GM18505 (cell line): Measurements from ENCODE around the gene DDX39B.

Experiments
- ATAC-seq: cut with Tn5 transposase; IDR thresholded peaks from one replicate; pipeline ENCODE4 v1.9.1; 2021; ENCODE audit not compliant: unreplicated experiment
- POLR2A ChIP-seq: IDR thresholded peaks from 4 replicates; pipeline ENCODE4 v1.6.1; 2011; ENCODE audit warnings: borderline replicate concordance; ENCODE audit not compliant: insufficient read depth, insufficient read length; ENCODE audit errors: extremely low read depth

DDX39B gene

DNA sequence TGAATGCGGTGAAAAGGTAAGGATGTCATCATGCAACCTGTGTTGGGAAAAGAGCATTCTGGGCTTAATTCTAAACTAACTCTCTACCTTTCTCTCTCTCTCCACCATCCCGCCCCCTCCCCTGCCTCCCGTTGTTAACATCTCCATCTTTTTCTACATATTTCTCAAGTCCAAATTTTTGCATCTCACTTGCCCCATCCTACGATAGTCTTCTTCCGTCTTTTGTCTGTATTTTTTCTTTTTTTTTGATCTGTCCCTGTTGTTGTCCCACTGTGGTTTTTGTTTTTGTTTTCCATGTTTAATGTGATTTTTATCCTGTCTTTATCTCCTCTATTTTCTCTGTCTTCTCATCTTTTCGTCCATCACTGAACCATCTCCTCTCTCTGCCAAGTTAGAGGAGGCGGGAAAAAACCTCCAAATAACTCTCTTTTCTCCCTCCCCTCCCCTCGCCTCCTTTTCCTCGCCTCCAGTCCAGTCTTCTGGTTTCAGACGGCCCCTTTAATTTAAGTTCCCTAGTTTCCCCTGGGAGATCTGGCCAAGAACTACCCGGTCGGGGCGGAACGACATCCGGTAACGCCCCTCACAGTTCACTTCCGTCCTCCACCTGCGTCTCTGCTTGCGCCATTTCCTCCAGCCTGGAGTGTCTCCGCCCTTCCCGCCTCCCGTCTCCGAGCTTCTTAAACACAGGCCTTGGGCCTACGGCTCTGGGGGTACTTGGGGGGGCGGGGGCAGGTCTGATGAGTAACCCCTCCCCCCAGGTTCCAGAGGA lies 5.3 kb upstream of the DDX39B start, which contains the start of gene NFKBIL1:
Gene NFKBIL1 (plus strand): TSS at position 651 of the 769 bp plus-strand sequence. CDS start 87 bp downstream, at position 738.
- peak; percentile 64 for TF ChIP-seq POLR2A
- ATAC-seq = peak; percentile 59

DNA sequence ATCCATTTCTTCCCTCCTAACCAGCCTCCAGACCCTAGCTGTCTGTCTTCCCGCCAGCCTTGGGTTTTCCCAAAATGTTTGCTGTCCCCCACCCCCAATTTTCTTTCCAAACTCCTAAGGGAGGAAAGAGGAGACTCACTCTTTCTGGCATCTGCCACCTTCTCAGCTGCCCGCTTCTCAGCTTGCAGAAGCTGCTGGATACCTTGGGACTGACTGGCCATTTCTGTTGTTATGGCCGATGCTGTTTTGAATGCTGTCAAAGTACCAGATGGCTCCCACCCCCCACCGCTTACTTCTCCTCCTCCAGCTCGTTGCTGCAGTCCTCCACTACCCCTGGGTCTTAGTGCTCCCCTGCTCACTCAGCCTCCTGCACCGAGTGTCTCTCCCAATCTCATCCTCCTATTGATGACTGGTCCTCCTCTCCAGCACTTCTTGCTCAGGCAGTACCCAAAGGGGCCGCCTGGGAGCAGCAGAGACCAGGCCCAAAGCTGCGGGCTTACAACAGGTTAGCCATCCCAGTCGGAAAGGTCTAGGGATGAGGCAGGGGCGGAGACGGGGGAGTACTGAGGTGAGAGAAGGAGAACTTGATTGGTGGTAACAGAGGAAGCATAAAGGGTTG lies 4.6 kb upstream of the DDX39B start, which contains the start of gene ATP6V1G2:
Gene ATP6V1G2 (minus strand): TSS at position 270 of the 619 bp plus-strand sequence. CDS start 49 bp downstream, at position 221.
- TF ChIP-seq POLR2A = no peak
- ATAC-seq = peak; percentile 52

DNA sequence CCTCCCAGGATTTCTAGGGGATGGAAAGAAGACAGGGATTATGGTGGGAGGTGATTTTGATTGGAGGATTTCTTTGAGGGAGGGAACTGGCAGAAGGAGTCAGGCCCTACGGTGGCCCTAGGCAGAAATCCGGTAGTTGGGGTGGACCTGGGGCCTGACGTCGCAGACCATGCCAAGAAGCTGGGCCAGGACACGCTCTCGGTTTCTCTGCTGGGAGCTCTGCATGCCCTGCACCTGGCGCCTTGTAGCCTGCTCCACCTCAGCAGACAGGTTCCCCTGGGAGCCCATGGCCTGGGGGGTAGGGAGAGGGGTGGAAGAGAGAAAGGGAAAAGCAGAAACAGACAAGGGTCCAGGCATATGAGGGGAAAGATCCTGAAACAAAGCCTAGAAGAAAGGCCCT lies 3.5 kb upstream of the DDX39B start:
- no peak for TF ChIP-seq POLR2A
- no peak for ATAC-seq

DNA sequence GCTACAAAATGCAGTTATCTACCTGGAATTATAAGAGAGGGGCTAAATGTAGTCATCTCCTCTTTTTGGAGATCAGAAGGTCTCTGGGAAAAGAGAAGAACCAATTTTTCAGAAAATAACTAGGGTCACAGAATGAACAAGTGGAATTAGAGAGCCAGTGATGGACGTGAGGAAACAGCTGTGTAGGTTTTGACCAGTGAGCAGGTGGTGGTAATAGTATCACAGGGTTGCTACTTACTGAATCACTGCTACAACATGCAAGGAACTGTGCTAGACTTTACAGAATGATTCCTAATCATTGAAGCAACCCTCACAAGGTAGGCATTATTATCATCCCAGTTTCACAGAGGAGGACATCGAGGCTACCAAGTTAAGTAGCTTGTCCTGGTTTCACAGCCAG lies 2.9 kb upstream of the DDX39B start:
- no peak for ATAC-seq
- no peak for TF ChIP-seq POLR2A

DNA sequence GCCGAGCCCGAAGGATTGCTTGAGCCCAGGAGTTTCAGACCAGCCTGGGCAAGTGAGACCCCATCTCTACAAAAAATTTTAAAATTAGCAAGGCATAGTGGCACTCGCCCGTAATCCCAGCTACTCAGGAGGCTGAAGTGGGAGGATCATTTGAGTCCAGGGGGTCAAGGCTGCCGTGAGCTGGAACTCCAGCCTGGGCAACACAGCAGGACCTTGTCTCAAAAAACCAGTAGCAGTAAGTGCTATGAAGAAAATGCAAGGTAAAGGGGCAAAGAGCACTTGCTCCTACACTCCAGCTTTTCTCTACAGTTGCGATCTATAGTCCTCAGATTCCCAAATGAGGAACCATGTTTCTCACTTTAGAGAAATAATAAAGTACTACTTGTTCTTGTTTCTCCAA lies 1.8 kb upstream of the DDX39B start:
- no peak for TF ChIP-seq POLR2A
- no peak for ATAC-seq

DNA sequence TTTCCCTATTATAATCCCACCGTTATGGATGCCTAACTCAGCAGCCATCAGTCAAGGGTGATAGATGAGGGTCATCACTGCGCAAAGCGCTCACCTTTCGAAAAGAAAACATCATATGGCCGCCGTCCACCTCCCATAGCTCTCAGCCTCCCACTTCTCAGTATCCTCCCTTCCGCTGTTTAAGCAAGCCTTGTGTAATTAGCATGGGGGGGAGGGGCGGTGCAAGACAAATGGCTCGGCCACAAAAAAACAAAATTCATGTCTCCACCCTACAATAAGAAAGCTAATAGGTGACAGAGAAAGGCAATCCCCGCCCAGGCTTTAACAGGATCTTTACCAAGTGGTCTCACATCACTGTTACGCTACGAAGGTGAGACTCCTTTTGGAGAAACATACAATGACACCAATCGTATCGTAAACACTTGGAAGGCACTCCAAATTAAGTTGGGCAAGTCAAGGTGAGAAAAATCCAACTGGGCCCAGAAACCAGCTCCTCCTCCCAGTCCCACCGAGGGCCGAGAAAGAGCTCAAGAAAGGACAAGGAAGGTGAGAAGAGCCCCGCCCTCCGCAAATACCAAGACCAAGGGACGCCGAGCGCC lies 645 bp downstream of the DDX39B start:
- no peak for TF ChIP-seq POLR2A
- peak; percentile 8 for ATAC-seq

DNA sequence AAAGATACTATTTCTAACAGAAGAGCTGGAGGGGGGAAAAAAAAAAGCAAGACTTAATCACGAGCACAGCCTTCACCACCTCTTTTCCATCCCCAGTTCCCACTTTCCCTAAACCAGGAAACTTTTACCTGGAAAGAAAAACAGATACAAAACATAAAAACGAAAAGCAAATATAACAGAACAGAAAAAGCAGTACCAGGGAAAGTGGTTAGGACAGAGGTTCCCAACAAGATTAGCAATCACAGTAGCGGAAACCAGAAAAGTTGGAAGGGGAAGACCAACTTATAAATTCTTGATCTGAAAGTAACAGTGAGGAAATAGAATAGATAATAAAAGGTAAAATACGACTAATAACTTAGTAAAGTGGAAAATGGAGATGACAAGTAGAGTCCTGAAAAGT lies 1.2 kb downstream of the DDX39B start:
- ATAC-seq = no peak
- TF ChIP-seq POLR2A = no peak

DNA sequence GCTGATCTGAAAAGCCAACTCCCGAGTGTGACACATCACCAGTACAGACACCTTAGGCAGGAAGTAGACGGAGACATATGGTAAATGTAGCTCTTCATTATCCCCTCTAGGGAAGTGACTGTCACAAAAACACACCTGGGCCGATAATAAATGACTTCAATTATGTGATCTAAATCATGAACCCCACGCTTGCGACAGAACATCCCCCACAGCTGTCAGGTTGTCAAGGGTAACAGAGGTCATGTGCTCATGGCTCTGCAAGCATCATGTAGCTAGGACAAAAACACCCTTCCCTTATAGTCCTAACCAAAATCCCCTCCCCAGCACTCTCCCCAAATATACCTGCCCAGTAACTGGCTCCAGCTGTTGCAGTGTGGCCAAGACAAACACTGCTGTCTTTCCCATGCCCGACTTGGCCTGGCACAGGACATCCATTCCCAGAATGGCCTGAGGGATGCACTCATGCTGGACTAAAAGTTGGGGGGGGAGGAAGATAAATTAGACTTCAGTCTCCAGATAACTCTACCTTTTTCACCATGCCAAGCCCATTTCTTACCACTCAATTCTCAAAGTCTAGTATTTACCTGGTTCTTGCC lies 2.9 kb downstream of the DDX39B start:
- ATAC-seq = no peak
- TF ChIP-seq POLR2A = no peak

DNA sequence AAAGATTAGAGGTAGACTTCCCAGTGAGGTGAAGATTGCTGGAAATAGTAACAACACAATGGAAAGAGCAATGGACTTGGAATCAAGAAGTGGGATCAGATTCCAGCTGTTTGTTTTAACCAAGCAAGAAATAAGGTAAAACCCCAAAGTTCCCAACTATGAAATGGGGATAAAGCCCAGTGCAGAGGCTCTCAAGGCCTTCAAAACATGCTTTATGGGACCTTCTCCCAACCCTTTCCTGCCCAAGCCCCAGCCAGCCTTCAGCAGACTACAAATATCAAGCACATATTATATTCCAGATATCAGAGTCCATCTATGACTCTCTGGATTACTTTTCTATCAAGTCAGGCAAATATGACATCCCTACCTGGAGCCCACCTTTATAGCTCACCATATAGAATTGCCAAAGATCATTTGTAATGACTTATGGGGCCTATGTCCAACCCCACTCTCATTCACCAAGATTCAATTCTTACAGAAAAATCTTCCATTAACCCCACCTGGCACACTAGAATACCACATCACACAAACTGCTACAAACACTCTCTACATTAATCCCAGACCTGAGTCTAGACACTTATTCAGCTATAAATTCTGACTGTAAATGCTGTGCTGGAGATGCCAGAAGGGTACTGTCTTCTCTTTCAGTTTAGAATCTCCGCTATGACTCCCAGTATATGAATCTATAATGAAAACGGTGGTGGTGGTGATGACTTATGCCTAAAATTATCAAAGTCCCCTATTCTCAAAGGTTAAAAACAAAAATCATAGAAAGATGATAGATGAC lies 6.1 kb downstream of the DDX39B start:
- TF ChIP-seq POLR2A = no peak
- no peak for ATAC-seq

DNA sequence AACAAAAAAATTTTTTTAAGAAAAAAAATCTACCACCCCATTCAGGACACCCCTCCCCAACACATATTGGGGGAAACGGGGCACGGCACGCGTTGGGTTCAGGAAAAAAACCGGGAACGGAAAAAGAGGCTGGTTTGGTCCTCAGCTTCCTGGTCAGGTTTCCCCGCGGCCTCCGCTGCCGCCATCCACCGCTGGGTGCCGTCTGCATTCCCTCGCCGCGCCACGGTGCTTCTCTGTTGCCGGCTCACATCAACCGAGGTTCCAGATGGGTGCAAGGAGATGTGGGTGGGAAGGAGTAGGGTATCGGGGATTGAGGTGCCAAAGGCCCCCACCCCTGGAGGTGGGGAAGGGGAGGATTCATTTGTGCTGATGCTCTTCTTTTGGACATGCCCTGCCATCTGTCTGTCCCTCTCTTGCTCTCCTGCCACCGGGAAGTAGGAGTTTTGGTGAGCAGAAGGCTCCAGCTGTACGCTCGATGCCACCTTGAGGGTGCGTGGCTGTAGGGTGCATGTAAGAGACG lies 7.2 kb downstream of the DDX39B start:
- no peak for ATAC-seq
- TF ChIP-seq POLR2A = no peak

DNA sequence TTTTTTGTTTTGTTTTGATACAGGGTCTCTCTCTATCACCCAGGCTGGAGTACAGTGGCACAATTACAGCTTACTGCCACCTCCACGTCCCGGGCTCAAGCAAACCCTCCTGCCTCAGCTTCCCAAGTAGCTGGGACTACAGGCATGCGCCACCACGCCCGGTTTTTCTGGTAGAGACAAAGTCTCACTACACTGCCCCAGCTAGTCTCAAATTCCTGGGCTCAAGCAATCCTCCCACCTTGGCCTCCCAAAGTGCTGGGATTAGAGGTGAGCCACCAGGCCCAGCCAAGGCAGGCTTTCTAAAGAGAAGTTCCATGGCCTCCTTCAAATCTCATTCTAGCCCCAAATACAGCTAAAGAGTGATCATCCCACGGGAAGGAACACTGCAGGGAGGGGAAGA lies 7.8 kb downstream of the DDX39B start:
- no peak for TF ChIP-seq POLR2A
- ATAC-seq = no peak

DNA sequence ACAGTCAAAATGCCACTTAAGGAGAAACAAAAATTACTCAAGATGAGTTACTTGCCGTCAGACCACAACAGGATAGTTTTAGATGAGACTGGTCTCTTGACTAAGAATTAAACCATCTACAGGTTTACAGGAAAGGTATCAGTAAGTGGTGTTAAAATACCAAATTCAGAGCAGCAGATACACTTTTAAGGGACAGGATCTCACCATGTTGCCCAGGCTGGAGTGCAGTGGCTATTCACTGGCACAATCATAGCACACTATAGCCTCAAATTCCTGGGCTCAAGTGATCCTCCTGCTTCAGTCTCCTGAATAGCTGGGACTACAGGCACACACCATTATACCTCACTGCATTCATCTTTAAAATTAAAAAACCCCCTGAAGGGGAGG lies 8.4 kb downstream of the DDX39B start:
- ATAC-seq = no peak
- no peak for TF ChIP-seq POLR2A
